HL-60/S4 (cell line): ENCODE data around the gene ADCY5.

ENCODE experiments used
- in situ Hi-C: fragments of 300-500 bp; cut with MboI; formaldehyde crosslinking; loops from 2 replicates; pipeline ENCODE4 v1.14.3; 2022; ENCODE audit warnings: low sequenced_read_pairs

Gene ADCY5

DNA sequence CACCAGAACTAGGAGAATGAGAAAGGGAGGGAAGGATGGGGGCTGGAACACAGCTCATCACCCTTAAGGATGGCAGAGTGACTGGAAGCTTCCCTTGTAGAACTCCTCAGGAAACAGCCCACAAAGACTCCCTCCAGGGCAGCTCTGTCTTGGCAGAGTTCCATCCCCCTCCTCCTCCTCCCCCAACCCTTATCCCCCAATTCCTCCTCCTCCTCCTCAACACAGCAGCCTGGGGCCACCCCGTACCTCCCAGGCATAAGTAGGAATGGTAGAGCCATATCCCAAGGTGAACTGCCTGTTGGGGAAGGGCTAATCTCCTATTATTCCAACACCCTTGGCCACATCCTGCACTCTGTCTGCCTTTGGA, 38.8 kb downstream of the ADCY5 start:
- in situ Hi-C loops = no loop called here

DNA sequence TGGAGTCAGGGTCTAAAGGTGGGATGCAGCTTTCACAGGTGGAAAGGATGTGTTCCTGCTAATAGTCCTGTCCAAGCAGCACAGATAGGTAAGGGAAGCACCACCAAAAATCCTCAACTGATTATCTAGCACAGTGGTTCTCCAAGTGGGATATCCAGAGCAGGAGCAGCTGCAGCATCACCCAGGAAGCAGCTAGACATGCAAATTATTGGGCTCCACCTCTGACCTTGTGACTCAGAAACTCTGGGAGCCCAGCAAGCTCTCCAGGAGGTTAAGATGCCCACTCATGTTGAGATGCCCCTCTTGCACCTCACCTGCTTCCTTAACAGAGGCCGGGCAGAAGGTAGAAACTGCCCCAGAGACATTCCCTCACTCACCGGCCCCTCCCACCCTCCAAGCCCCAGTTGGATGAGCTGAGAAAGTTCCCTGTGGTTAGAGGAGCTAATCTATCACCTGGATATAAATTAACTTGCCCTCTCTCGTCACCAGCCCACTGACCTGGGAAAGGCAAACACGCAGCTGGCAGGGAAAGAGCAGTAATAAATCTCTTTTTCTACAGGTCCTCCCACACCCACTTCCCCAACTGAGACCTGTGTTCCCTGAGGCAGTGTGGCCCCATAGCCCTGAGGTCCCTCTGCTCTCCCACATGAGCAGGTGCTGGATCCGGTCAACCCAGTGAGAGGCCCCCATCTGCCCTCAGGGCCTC, 39.3 kb downstream of the ADCY5 start:
- in situ Hi-C loops = no loop called here

DNA sequence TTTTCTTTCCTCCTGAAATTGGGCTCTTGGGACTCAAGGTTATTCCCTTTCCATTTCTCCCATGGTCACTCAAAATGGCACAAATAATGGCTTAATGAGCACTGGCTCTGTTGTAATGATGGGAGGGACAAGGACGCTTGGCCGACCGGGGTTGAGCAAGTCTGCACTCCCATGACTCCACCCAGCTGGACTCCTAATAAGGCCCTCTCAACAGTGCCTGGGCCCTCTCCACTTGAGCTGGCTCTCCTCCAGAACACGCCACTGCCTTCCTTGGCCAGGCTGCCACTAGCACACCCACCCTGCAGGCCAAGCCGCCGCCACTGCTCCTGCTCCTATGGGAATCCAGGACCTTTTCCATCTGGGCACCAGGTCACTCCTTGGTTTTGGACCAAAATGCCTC, 42.3 kb downstream of the ADCY5 start:
- in situ Hi-C loops = no loop called here

DNA sequence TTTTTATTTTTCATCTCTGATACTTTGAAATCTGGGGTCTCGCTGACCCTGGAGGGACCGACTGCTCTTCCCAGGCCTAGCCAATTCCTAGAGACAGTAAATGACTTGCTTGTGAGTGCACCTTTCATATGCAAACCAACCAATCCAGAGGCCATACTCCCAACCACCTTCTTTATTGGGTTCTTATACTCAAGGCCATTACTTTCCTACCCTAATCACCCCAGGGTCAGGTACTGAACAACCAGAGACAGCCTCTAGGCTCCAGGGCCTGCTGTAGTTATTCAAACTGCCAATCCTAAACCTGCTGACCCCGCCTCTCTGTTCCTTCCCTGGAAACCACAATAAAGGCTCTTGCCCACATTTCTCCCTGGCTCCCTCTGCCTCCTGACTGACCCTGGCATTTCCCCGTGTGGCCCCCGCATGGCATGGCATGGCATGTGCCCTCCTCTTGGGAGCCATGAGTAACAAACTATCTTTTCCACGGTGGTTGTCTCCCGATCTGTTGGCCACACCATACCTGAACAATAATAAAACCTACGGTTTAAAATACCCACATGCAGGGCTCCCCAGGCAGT, 42.9 kb downstream of the ADCY5 start:
- in situ Hi-C loops = no loop called here

DNA sequence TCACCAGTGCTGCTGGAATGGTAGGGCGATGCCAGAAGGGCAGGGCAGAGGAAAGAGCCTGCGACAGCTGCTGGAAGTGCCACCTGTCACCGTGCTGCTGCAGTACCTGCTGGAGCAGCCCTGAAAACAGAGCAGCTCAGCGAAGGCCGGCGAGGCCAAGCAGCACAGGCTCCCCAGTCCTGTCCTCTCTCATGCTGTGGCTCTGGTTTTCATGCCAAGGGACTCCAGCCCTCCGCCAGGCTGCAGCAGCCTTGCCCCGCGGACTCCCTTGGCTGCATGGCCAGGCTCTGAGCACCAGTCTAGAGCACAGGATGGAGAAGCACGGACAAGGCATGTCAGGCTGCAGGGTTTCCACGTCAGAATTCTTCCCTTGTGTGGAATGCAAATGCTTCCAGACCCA, 43.9 kb downstream of the ADCY5 start:
- in situ Hi-C loops = no loop called here

DNA sequence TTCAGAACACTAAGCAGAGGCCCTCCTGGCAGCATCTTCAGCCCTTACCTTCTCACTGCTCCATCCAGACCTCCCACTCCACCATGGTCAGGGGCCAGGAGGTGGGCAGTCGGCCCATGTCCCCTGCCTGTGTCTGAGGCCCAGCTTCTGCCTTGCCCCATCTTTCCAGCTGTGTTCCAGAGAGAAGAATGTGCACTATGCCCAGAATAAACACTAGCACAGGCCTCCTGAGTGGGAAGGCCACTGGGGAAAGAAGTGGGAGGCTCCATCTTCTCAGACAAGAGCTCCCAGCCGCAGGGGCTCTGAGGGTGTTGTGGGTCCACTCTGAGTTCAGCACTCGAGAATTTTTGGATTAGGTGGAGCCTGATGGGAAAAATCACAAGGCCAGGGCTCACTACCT, 44.5 kb downstream of the ADCY5 start:
- in situ Hi-C loops = no loop called here

DNA sequence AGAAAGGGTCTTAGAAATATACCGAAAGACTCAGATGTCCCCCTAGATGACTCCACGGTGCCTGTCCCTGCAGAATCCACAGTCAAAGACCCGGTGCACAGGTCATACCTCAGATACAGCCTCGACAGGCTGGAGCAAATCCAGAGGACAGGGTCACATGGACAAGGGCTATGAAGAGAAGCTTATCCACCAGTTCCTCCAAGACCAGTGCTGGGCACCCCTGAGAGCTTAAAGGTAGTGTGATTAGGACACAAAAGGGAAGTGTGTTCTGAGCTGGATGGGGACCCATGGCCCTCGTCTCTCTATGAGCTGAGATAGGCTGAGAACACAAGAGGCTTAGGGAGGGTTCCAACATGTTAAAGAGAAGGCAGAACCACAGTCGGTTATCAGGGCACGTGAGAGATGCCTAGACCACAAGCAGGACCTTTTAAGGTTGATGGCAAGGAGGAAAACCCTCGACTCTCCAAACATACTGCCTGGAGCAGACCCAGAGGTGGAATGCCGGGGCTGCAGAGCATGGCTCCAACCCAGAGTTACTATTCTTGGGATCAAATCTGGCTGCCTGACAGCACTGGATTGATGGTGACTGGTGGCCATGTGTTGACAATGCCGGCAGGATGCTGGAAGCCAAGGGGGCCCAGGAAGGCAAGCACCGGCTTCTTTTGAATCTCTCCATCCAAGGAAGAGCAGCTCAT, 46.9 kb downstream of the ADCY5 start:
- in situ Hi-C loops = no loop called here

DNA sequence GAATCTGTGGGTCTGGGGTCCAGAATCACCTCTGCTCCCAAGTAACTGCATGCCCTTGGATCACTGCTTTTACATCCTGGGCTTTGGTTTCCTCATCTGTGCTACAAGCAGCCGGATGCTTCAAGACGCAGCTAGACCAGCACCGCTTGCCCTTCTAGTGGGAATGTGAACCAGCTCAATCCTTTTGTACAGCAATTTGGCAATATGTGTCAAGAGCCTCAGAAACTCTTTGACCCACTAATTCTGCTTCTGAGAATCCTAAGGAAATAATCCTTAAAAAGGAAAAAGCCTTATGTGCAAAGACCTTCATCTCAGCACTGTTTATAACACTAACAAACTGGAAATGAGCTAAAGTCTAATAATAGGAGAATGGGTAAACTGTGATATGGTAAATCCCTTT, 48.7 kb downstream of the ADCY5 start:
- in situ Hi-C loops = no loop called here

DNA sequence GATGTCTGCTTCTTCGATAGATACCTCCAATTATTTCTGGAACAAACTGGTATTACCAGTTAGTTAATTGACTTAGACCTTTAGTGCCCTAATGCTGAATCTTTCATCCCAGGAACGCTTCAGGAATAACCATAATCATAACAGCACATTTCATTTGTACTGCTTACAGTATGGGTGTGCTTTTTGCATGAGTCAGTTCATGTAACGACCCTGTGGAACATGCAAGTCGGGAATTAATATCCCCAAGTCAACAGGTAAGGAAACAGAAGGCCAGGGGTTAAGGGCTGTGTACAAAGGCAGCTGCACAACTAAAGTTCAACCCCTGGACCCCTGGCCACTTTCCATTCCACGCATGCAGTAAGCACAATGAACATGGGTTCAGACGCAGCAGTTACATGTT, 49.2 kb downstream of the ADCY5 start:
- in situ Hi-C loops = no loop called here

DNA sequence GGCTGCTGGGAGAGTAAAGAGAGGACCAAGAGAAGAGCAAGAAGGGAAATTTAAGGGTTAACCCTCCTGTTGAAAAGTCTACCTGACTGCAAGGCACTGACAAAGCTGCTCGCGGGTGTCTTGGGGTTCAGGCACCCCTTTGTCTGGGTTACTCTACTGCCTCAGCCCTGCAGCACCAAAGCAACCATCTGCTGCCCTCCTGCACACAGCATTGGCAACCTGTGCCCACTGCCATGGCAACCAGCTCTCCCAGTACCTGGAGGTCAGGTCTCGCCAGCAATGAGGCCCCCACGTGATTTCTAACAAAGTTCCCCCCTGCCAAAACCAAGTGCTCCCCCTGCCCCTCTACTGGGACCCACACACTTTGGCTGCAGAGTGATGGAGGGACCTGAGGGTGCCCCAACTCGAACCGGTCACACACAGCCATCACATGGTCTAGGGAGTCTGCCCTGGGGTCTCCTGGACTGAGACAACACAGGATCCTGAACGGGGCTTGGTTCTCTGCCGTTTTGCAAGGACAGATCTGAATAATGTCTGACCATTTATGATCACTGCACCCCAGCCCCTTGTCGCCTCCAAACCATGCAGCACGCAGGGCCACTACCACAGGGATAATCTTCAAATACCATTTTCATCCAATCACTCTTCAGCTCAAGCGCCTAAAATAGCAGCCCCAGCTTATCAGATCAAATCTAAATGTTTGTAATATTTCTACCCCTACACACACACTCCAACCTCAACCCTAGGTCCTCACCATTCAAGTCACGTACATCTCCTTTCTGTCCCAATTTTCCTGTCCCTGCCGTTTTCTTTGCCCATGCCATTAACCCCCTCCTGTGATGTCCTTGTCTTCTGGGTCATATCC, 50.7 kb downstream of the ADCY5 start:
- in situ Hi-C loops = no loop called here

DNA sequence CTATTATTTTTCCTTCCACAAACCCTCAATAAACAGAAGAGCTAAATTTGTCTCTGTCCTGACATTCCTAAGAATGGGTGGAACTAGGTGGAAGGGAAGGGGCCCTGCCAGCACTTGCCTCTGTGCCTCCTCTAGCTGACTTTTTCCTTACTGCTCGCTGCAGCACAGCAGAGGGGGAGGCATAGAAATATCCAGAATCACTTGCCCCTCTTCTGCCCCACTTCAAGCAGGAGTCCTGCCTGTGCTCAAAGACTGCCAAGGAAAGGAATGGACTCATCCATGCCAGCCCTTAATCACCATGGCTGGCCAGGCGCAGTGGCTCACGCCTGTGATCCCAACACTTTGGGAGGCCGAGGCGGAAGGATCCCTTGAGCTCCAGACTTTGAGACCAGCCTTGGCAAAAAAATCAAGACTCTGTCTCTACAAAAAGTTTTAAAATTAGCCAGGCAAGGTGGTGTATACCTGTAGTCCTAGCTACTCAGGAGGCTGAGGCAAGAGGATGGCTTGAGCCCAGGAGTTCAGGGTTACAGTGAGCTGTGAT, 51.8 kb downstream of the ADCY5 start:
- in situ Hi-C loops = no loop called here

DNA sequence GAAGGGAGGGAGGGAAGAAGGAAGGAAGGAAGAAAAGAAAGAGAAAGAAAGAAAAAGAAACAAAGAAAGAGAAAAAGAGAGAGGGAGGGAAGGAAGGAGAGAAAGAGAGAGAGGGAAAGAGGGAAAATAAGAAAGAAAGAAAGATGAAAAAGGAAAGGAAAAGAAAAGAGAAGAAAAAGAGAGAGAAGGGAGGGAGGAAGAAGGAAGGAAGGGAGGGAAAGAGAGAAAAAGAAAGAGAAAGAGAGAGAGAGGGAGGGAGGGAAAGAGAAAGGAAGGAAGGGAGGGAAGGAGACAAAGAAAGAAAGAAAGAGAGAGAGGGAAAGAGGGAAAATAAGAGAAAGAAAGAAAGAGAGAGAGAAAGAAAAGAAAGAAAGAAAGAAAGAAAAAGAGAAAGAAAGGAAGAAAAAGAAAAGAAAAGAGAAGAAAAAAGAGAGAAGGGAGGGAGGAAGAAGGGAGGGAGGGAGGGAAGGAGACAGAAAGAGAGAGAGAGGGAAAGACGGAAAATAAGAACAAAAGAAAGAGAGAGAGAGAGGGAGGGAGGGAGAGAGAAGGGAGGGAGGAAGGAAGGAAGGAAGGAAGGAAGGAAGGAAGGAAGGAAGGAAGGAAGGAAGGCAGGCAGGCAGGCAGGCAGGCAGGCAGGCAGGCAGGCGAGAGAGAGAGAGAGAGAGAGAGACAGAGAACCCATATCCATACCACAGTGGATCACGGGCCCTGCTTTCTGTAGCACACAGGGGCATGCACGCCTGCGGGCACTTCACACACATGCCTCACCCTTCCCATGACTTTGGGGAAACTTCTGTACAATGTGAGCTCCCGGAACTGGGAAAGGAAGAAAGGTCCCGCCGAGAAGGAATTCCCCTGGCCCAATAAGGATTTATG, 52.5 kb downstream of the ADCY5 start:
- in situ Hi-C loops = no loop called here

DNA sequence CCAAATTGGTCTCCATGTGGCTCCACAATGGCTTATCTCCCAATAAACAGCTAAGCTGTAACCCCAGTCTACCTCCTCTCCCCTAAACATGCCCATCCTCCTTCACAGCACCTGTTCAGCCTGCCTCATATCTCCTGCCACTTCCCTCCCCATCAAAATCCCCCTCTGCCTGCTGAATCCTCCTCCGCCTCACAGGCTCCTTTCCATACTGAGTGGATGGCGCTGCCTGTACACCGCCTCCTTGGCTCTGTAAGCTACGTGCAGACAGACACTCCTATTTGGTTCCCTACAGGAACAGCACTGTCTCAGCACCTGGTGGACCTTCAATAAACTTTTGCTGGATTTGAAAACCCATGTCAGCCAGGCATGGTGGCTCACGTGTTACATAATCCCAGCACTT, 53.7 kb downstream of the ADCY5 start:
- in situ Hi-C loops = no loop called here

DNA sequence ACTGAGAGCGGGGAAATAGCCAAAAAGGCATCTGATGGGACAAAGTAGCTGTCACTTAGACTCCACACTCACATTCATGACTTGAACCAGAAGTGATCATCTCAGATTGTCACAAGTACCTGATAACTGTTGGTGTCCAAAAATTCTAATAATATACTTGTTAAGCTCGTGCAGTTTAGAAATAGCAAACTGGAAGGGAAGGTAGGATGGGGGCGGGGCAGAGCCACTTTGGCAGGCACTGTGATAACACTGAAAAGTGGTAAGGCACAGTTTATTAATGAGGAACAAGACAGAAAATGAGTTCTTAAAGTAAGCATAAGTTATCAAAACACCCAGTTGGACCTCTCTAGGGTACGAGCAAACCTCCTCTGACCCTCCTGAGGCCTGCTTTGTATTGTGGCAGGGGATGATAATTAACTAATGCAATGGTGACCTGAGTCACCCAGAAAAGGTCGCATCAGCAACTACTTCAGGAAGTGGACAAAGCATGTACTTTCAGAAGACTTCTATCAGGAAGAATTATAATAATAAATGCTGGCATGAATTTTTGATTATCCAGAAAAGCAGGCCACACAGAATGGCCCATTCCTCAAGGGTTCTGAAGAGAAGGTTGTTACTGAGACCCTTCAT, 54.4 kb downstream of the ADCY5 start:
- in situ Hi-C loops = no loop called here

DNA sequence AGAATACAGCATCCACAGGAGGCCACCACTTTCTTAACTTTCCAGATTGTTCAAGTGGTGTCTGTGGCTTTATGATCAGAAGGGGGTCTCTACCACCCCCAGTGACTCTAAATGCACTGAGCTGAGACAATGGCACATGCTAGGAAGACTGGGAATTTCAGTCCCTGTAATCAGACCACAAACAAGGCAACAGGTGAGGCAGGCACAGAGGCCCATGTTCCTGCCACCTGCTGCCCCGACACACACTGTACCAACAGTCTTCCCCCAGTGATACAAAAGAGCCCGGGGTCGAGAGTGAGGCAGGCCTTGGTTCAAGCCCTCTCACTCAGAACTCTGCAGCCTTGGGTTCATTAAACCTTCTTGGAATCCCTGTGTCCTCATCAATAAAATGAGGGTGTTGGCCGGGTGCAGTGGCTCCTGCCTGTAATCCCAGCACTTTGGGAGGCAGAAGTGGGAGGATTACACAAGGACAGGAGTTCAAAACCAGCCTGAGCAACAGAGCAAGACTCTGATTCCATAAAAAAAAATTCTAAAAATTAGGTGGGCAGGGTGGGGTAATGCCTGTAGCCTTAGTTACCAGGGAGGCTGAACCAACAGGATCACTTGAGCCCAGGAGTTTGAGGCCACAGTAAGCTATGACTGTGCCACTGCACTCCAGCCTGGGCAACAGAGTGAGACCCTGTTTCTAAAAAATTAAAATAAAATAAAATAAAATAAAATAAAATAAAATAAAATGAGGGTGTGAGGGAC, 55.8 kb downstream of the ADCY5 start:
- in situ Hi-C loops = no loop called here

DNA sequence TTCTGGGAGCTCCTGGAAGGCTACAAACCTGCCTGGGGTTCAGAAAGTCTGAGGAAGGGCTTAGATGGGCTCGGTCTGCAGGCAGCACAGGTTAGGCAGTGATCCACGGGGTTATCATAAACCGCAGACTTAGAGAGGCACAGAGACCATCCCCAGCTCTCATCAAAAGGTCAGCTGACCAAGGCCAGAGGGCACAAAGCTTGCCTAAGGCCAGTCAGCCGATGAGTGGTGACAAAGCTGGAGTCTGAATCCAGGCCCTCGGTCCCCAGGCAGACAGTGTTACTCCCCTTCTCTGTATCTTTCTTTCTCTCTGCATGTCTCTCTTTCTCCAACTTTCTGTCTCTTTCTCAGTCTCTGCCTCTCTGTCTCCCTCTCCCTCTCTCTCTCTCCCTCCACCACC, 56.5 kb downstream of the ADCY5 start:
- in situ Hi-C loops = no loop called here

DNA sequence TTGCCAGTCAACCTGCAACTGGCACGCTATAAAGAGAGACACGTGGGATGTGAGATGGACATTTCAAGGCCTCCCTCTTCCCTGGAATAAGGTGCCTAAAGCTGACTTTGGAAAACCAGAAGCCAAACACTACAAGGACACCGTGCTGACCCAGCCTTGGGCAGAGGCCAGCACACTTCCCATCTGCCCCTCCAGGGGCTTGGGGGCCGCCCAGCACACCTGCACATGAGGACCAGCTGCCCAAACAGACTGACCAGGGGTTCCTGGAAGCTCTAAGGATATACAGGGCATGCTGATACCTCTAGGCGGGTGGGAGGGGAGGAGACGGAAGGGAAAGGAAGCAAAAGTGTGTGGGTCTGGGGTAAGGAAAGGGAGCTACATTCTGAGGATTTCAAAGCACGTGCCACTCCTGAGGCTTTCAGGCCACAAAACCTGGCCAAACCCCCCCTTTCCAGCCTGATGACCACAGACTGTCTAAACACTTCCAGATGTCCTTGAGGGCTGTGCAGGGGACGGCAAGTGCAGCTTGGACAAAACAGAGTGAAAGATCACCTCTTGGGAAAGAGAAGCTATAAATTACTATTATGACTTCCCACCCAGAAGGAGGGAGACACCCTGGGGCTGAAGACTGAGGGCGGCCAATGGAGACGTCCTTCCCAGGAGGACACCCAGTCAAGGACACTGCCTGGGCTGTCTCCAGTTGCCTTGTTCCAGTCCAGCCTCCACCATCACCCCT, 57.9 kb downstream of the ADCY5 start:
- in situ Hi-C loops = no loop called here

DNA sequence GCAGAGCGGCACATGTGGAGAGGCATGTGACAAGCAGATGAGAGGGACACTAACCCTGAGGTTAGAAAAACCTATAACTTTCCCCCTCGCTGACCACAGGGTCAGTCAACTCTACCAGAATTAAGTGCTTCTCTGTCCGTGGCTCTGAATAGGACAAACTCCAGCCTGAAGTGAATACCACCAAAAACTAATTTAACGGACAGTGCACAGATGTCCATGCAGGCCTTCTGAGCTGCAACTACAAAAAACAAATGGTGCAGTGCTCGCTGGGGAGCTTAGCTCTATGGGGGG, 59.3 kb downstream of the ADCY5 start:
- in situ Hi-C loops = no loop called here
